Neural cell (in vitro differentiated cells): ENCODE measurements around the gene PTTG1. TPM values are rescaled to one million over a fixed set of nuclear protein-coding genes. Genes with fewer than 3 reads are reported as not detected.

Experiments
- H2AFZ ChIP-seq: fragments of 200-600, 300-800 bp; sonication (generic), shearing (Covaris generic); 2 replicates; pipeline ENCODE4 v1.6.0; 2014; ENCODE audit warnings: low read depth, mild to moderate bottlenecking, antibody characterized with exemption, low read length, moderate library complexity
- H3F3A ChIP-seq: fragments of 200-600 bp; shearing (Covaris generic); 2 replicates; pipeline ENCODE4 v1.6.1; 2016; ENCODE audit warnings: mild to moderate bottlenecking, moderate library complexity, mixed read lengths, antibody characterized with exemption, low read length; ENCODE audit not compliant: insufficient read depth, poor library complexity, severe bottlenecking
- H3K27ac ChIP-seq: fragments of 200-600, 300-800 bp; sonication (generic), shearing (Covaris generic); 2 replicates; pipeline ENCODE4 v1.5.1; 2014; ENCODE audit warnings: mild to moderate bottlenecking, low read length, moderate library complexity
- H3K27me3 ChIP-seq: fragments of 300-800, 200-600 bp; sonication (generic), shearing (Covaris generic); 2 replicates; pipeline ENCODE4 v1.6.0; 2014; ENCODE audit warnings: mild to moderate bottlenecking, low read depth, low read length, moderate library complexity; ENCODE audit not compliant: insufficient read depth
- H3K36me3 ChIP-seq: fragments of 300-800, 200-600 bp; sonication (generic), shearing (Covaris generic); 2 replicates; pipeline ENCODE4 v1.5.1; 2014; ENCODE audit warnings: mild to moderate bottlenecking, antibody characterized with exemption, low read length, moderate library complexity; ENCODE audit not compliant: insufficient read depth
- H3K4me2 ChIP-seq: fragments of 300-800, 200-600 bp; sonication (generic), shearing (Covaris generic); 2 replicates; pipeline ENCODE4 v1.6.0; 2014; ENCODE audit warnings: mild to moderate bottlenecking, low read length
- H3K4me3 ChIP-seq: fragments of 300-800, 200-600 bp; sonication (generic), shearing (Covaris generic); 2 replicates; pipeline ENCODE4 v1.5.1; 2014; ENCODE audit warnings: mild to moderate bottlenecking, low read length, moderate library complexity
- H3K79me2 ChIP-seq: fragments of 200-600 bp; shearing (Covaris generic); replicated peaks from 2 replicates; pipeline ENCODE4 v1.6.0; 2014; ENCODE audit warnings: mild to moderate bottlenecking, low read length, moderate library complexity; ENCODE audit not compliant: insufficient read depth
- H3K9ac ChIP-seq: fragments of 300-800, 200-600 bp; sonication (generic), shearing (Covaris generic); 2 replicates; pipeline ENCODE4 v1.6.1; 2016; ENCODE audit warnings: mild to moderate bottlenecking, low read length, mixed read lengths
- H3K9me2 ChIP-seq: fragments of 200-600 bp; shearing (Covaris generic); 2 replicates; pipeline ENCODE4 v1.6.1; 2016; ENCODE audit warnings: mild to moderate bottlenecking, low read length, mixed read lengths; ENCODE audit not compliant: insufficient read depth
- H3K9me3 ChIP-seq: fragments of 200-600, 300-800 bp; sonication (generic), shearing (Covaris generic); 2 replicates; pipeline ENCODE4 v1.6.1; 2016; ENCODE audit warnings: mild to moderate bottlenecking, mixed run types, low read length, moderate library complexity, mixed read lengths
- H4K20me1 ChIP-seq: fragments of 200-600 bp; shearing (Covaris generic); 2 replicates; pipeline ENCODE4 v1.6.1; 2016; ENCODE audit warnings: mild to moderate bottlenecking, mixed run types; ENCODE audit not compliant: insufficient read depth
- EP300 ChIP-seq: fragments of 450-650 bp; conservative IDR thresholded peaks from 2 replicates; pipeline ENCODE4 v1.6.1; 2014; ENCODE audit warnings: antibody characterized with exemption, mild to moderate bottlenecking, moderate library complexity; ENCODE audit not compliant: poor library complexity, severe bottlenecking
- EZH2 ChIP-seq: fragments of 200-600, 300-800 bp; shearing (Covaris generic), sonication (generic); IDR thresholded peaks from 2 replicates; pipeline ENCODE4 v1.6.1; 2014; ENCODE audit warnings: antibody characterized with exemption, low read length, borderline replicate concordance, mild to moderate bottlenecking; ENCODE audit not compliant: insufficient read depth, poor library complexity, severe bottlenecking
- MXI1 ChIP-seq: fragments of 450-650 bp; conservative IDR thresholded peaks from 2 replicates; pipeline ENCODE4 v1.6.1; 2014; ENCODE audit warnings: antibody characterized with exemption, mild to moderate bottlenecking; ENCODE audit not compliant: poor library complexity, severe bottlenecking
- POLR2AphosphoS5 ChIP-seq: IDR thresholded peaks from 2 replicates; pipeline ENCODE4 v1.6.1; 2012
- RAD21 ChIP-seq: fragments of 450-650 bp; conservative IDR thresholded peaks from 2 replicates; pipeline ENCODE4 v1.6.1; 2014; ENCODE audit warnings: antibody characterized with exemption, mild to moderate bottlenecking, moderate library complexity
- SMC3 ChIP-seq: fragments of 450-650 bp; conservative IDR thresholded peaks from 2 replicates; pipeline ENCODE4 v1.6.1; 2014; ENCODE audit warnings: antibody characterized with exemption, mild to moderate bottlenecking, moderate library complexity; ENCODE audit not compliant: poor library complexity
- TAF1 ChIP-seq: IDR thresholded peaks from 2 replicates; pipeline ENCODE4 v1.6.1; 2012; ENCODE audit warnings: low read depth
- polyA plus RNA-seq: library from polyadenylated mRNA; depleted of rRNA; stranded (reverse); fragments of >200 nt; gene quantifications from 2 replicates; pipeline ENCODE4 v1.2.3, GENCODE V29; 2014
- TF ChIP-seq, protein P1 (sequence below): IDR thresholded peaks from 2 replicates; pipeline ENCODE4 v1.6.1; 2012; ENCODE audit warnings: borderline replicate concordance
- TF ChIP-seq, protein P2 (sequence below): fragments of 450-650 bp; IDR thresholded peaks from 2 replicates; pipeline ENCODE4 v1.5.1; 2014; ENCODE audit warnings: antibody characterized with exemption, mild to moderate bottlenecking, moderate library complexity; ENCODE audit not compliant: poor library complexity, severe bottlenecking

Gene PTTG1
- polyA plus RNA-seq, 1 donor from 2014 or later, result 42.6 TPM

DNA sequence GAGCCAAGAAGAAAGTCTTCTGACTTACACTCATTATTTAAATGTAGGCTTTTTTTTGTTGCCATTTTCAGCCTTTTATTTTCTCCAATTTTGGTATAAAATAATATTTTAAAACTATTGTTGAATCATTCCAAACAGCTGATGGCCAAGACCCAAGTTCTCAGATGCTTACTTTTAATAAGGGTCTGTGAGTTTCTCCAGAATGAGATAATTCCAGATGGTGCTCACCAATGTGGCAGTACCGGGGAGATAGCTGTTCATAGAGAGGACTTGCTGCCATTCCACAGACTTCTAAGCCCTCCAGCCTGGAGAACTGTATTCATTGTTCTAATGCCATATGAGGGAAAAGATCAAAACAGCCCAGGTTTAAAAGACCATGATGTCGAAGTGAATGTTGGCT, 46.0 kb upstream of the PTTG1 start:
- Histone ChIP-seq H3K9me3 (no peaks in the 10 kb centered on the region), H4K20me1 (no peaks in the 10 kb centered on the region), H3K4me3 (no peak overlapping the region), H3K9ac (no peak overlapping the region), H3K9me2 (no peaks in the 10 kb centered on the region), H3F3A (no peaks in the 10 kb centered on the region), H3K27ac (no peak overlapping the region), H3K4me2 (no peak overlapping the region), H2AFZ (no peak overlapping the region), H3K27me3 (peaks cover 1% of the 10 kb centered on the region), H3K79me2 (no peaks in the 10 kb centered on the region), H3K36me3 (no peaks in the 10 kb centered on the region)
- TF ChIP-seq, protein P1, sequence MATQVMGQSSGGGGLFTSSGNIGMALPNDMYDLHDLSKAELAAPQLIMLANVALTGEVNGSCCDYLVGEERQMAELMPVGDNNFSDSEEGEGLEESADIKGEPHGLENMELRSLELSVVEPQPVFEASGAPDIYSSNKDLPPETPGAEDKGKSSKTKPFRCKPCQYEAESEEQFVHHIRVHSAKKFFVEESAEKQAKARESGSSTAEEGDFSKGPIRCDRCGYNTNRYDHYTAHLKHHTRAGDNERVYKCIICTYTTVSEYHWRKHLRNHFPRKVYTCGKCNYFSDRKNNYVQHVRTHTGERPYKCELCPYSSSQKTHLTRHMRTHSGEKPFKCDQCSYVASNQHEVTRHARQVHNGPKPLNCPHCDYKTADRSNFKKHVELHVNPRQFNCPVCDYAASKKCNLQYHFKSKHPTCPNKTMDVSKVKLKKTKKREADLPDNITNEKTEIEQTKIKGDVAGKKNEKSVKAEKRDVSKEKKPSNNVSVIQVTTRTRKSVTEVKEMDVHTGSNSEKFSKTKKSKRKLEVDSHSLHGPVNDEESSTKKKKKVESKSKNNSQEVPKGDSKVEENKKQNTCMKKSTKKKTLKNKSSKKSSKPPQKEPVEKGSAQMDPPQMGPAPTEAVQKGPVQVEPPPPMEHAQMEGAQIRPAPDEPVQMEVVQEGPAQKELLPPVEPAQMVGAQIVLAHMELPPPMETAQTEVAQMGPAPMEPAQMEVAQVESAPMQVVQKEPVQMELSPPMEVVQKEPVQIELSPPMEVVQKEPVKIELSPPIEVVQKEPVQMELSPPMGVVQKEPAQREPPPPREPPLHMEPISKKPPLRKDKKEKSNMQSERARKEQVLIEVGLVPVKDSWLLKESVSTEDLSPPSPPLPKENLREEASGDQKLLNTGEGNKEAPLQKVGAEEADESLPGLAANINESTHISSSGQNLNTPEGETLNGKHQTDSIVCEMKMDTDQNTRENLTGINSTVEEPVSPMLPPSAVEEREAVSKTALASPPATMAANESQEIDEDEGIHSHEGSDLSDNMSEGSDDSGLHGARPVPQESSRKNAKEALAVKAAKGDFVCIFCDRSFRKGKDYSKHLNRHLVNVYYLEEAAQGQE, result no peak
- TF ChIP-seq RAD21 (no peak), POLR2AphosphoS5 (no peak), SMC3 (no peak), EZH2 (no peak), EP300 (no peak), MXI1 (no peak), TAF1 (no peak)
- TF ChIP-seq, protein P2, sequence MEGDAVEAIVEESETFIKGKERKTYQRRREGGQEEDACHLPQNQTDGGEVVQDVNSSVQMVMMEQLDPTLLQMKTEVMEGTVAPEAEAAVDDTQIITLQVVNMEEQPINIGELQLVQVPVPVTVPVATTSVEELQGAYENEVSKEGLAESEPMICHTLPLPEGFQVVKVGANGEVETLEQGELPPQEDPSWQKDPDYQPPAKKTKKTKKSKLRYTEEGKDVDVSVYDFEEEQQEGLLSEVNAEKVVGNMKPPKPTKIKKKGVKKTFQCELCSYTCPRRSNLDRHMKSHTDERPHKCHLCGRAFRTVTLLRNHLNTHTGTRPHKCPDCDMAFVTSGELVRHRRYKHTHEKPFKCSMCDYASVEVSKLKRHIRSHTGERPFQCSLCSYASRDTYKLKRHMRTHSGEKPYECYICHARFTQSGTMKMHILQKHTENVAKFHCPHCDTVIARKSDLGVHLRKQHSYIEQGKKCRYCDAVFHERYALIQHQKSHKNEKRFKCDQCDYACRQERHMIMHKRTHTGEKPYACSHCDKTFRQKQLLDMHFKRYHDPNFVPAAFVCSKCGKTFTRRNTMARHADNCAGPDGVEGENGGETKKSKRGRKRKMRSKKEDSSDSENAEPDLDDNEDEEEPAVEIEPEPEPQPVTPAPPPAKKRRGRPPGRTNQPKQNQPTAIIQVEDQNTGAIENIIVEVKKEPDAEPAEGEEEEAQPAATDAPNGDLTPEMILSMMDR, result no peak

DNA sequence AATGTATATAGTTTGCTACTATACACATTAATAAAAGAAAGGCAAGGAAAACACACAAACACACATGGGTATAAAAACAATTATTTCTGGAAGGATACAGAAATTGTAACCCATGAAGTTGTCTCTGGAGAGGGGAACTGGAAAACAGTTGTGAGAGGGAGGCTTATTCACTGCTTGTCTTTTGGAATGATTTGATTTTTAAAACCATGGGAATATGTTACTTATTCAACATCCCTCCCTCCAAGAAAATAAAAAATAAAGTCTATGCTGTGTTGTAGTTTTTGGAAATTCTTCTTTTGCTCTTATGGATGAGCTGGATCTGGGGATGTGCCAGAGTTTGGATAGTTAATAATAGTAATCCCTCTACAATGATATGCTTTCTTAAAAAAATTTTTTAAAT, 45.2 kb upstream of the PTTG1 start:
- no peak overlapping the region for H3K9ac ChIP-seq
- H3K79me2 ChIP-seq, result no peaks in the 10 kb centered on the region
- no peak overlapping the region for H2AFZ ChIP-seq
- TF ChIP-seq EZH2, result no peak
- TF ChIP-seq, protein P2, result no peak
- no peak for TF ChIP-seq EP300
- no peak for TF ChIP-seq SMC3
- TF ChIP-seq POLR2AphosphoS5, result no peak
- no peak for TF ChIP-seq MXI1
- no peak for TF ChIP-seq RAD21
- no peak for TF ChIP-seq TAF1
- TF ChIP-seq, protein P1, result no peak
- no peaks in the 10 kb centered on the region for H4K20me1 ChIP-seq
- no peak overlapping the region for H3K27ac ChIP-seq
- no peaks in the 10 kb centered on the region for H3K9me2 ChIP-seq
- no peaks in the 10 kb centered on the region for H3F3A ChIP-seq
- H3K9me3 ChIP-seq, result no peaks in the 10 kb centered on the region
- H3K4me2 ChIP-seq, result no peak overlapping the region
- no peaks in the 10 kb centered on the region for H3K27me3 ChIP-seq
- H3K36me3 ChIP-seq, result no peaks in the 10 kb centered on the region
- no peak overlapping the region for H3K4me3 ChIP-seq
